ENCODE measurements around the gene PTPRN2.

DNA sequence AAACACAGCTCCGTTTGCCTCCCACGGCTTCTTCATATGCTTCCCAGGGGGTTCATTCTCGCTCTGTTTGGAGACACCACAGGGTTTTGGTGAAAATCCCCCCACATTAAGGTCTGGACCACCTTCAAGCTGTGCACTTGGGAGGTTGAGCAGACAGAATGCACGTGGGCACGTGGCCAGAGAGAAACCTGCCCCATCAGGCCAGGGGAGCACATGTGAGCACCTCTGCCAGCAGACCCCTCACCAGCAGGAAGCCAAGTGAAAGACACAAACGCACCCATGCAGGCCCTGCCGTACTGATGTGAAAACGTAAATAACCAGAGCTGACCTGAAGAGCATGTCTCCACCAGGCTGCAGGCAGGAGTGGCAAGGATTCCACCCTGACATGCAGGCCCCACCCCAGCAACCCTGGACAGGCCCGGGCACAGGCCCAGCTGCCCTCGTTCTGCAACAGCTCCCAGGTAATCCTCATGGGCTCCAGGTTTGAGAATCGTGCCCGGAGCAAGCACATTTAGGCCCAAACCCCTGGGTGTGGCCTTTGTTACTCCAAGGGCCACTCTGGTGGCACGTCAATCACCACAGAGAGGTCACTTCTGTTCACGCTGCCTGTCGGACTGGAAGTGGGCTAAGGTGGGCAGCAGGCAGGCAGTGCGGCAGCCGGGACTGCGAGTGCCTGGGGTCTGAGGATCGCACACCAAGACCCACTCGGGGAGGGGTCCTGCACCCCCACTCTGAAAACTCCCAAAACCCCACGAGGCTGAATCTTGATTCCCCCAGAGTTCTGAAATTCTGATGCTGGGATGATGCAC, 184.4 kb downstream of the PTPRN2 start:
- TF ChIP-seq, protein P1, sequence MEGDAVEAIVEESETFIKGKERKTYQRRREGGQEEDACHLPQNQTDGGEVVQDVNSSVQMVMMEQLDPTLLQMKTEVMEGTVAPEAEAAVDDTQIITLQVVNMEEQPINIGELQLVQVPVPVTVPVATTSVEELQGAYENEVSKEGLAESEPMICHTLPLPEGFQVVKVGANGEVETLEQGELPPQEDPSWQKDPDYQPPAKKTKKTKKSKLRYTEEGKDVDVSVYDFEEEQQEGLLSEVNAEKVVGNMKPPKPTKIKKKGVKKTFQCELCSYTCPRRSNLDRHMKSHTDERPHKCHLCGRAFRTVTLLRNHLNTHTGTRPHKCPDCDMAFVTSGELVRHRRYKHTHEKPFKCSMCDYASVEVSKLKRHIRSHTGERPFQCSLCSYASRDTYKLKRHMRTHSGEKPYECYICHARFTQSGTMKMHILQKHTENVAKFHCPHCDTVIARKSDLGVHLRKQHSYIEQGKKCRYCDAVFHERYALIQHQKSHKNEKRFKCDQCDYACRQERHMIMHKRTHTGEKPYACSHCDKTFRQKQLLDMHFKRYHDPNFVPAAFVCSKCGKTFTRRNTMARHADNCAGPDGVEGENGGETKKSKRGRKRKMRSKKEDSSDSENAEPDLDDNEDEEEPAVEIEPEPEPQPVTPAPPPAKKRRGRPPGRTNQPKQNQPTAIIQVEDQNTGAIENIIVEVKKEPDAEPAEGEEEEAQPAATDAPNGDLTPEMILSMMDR (IDR thresholded peaks at IDR 0.05) = no peak
- no peak for TF ChIP-seq ZFX (IDR thresholded peaks at IDR 0.05; ENCODE audit: borderline replicate concordance)
